K562 (cell line): ENCODE results near the gene LTBP4. TPM values are rescaled to one million over a fixed set of nuclear protein-coding genes. Genes with fewer than 3 reads are reported as not detected.
A peak's percentile ranks its signal among the peaks of the same experiment; 100 is the strongest.

Experiments
- ARID2 ChIP-seq: fragments of 450-650 bp; IDR thresholded peaks from 2 replicates; pipeline ENCODE4 v1.6.1; 2017; ENCODE audit warnings: antibody characterized with exemption, mild to moderate bottlenecking
- BRF2 ChIP-seq: IDR thresholded peaks from 3 replicates; pipeline ENCODE4 v1.6.1; 2011; ENCODE audit warnings: borderline replicate concordance, mild to moderate bottlenecking; ENCODE audit not compliant: insufficient read length, insufficient read depth
- ETS2 ChIP-seq: IDR thresholded peaks from 2 replicates; pipeline ENCODE4 v1.6.1; 2016; ENCODE audit warnings: borderline replicate concordance, missing genetic modification characterization, mild to moderate bottlenecking, moderate library complexity, missing compliant biosample characterization; ENCODE audit not compliant: poor library complexity, severe bottlenecking
- ETV1 ChIP-seq: fragments of 450-650 bp; conservative IDR thresholded peaks from 2 replicates; pipeline ENCODE4 v1.6.1; 2016; ENCODE audit warnings: missing genetic modification characterization, control low read depth, low read depth, missing compliant biosample characterization
- ETV5 ChIP-seq: sonication (generic); formaldehyde crosslinking; IDR thresholded peaks from 2 replicates; pipeline ENCODE4 v1.4.0; 2020; ENCODE audit warnings: low read depth, mild to moderate bottlenecking, missing genetic modification reagents
- FOSL1 ChIP-seq: fragments of 200-800 bp; sonication (Bioruptor generic); conservative IDR thresholded peaks from 2 replicates; pipeline ENCODE4 v1.6.1; 2016; ENCODE audit warnings: missing genetic modification characterization, missing compliant biosample characterization
- FOXK2 ChIP-seq, 2 experiments: fragments of 450-650 bp; IDR thresholded peaks in 1 of 2; conservative IDR thresholded peaks in 1 of 2; 2 replicates each; pipeline ENCODE4 v1.6.1; 2016; ENCODE audit warnings: low read depth in 2 of 2, mild to moderate bottlenecking in 1 of 2
- GTF2F1 ChIP-seq: IDR thresholded peaks from 2 replicates; pipeline ENCODE4 v1.6.1; 2011; ENCODE audit warnings: low read depth, low read length, improper control_type of control experiment
- HMGN3 ChIP-seq: IDR thresholded peaks from 2 replicates; pipeline ENCODE4 v1.6.1; 2011; ENCODE audit warnings: borderline replicate concordance, low read depth, mild to moderate bottlenecking, mixed read lengths, low read length; ENCODE audit not compliant: insufficient read length; ENCODE audit errors: extremely low read depth
- HNRNPH1 ChIP-seq: fragments of 200-400 bp; formaldehyde crosslinking; optimal IDR thresholded peaks from 2 replicates; pipeline ENCODE3; 2017; ENCODE audit warnings: low read depth, mild to moderate bottlenecking, low read length, moderate library complexity
- HOXB6 ChIP-seq: fragments of 250-450 bp; sonication (Bioruptor Pico); IDR thresholded peaks from 2 replicates; pipeline ENCODE4 v1.5.1; 2022; ENCODE audit warnings: mild to moderate bottlenecking, borderline replicate concordance
- JUNB ChIP-seq: fragments of 450-650 bp; formaldehyde crosslinking; conservative IDR thresholded peaks from 2 replicates; pipeline ENCODE4 v1.4.0; 2020; ENCODE audit warnings: mild to moderate bottlenecking
- MAFG ChIP-seq: fragments of 450-650 bp; conservative IDR thresholded peaks from 2 replicates; pipeline ENCODE4 v1.6.1; 2016; ENCODE audit warnings: missing genetic modification characterization, missing compliant biosample characterization
- NR2C1 ChIP-seq, 2 experiments: fragments of 450-650 bp; IDR thresholded peaks; 2 replicates each; pipeline ENCODE4 v1.6.1; 2017; ENCODE audit warnings: mild to moderate bottlenecking in 2 of 2, antibody characterized with exemption in 1 of 2, inconsistent platforms in 1 of 2, missing compliant biosample characterization in 1 of 2, missing genetic modification characterization in 1 of 2
- PCBP1 ChIP-seq: fragments of 200-400 bp; formaldehyde crosslinking; IDR thresholded peaks from 2 replicates; pipeline ENCODE4 v1.6.1; 2018; ENCODE audit warnings: mild to moderate bottlenecking, low read depth, low read length; ENCODE audit not compliant: poor library complexity, severe bottlenecking
- RAD51 ChIP-seq: fragments of 450-650 bp; IDR thresholded peaks from 2 replicates; pipeline ENCODE4 v1.7.1; 2016; ENCODE audit warnings: low read depth, mild to moderate bottlenecking, borderline replicate concordance
- SIN3A ChIP-seq, 2 experiments: fragments of 150-350 bp in 1 of 2; IDR thresholded peaks; 2 replicates each; pipeline ENCODE4 v1.6.1; 2011 to 2016; ENCODE audit warnings: borderline replicate concordance in 2 of 2, low read depth in 2 of 2, low read length in 2 of 2, mild to moderate bottlenecking in 2 of 2, moderate library complexity in 2 of 2; ENCODE audit not compliant: control insufficient read depth in 1 of 2
- ZC3H11A ChIP-seq: IDR thresholded peaks from 2 replicates; pipeline ENCODE4 v1.6.1; 2012; ENCODE audit warnings: low read depth, low read length, improper control_type of control experiment
- ZNF282 ChIP-seq: sonication (generic); formaldehyde crosslinking; IDR thresholded peaks from 2 replicates; pipeline ENCODE4 v1.8.1; 2023; ENCODE audit warnings: missing genetic modification reagents
- ZNF561 ChIP-seq: fragments of 450-650 bp; formaldehyde crosslinking; conservative IDR thresholded peaks from 2 replicates; pipeline ENCODE4 v1.4.0; 2020; ENCODE audit warnings: mild to moderate bottlenecking, moderate library complexity
- ZNF644 ChIP-seq: fragments of 200-800 bp; sonication (Bioruptor generic); IDR thresholded peaks from 2 replicates; pipeline ENCODE4 v1.6.1; 2016; ENCODE audit warnings: low read depth, missing genetic modification characterization, missing compliant biosample characterization
- polyA plus RNA-seq, 8 experiments: library from polyadenylated mRNA; depleted of rRNA in 4 of 8; stranded (reverse) in 5 of 8; unstranded in 3 of 8; fragments of >200 nt; fragmentation: Nextera tagmentation in 2 of 8; fragmentation: Illumina TruSeq in 1 of 8; extraction: Ambion mirVana in 2 of 8; extraction: Trizol in 1 of 8; gene quantifications; 2 replicates each; pipeline versions ENCODE4 v1.2.1 to v1.2.3, GENCODE V29; 2011 to 2014; ENCODE audit warnings: inconsistent platforms in 1 of 8, missing spikeins in 1 of 8
- total RNA-seq, 7 experiments: library from RNA; depleted of rRNA in 6 of 7; stranded (reverse); fragments of >200 nt in 6 of 7; fragmentation: Illumina TruSeq in 2 of 7; extraction: Trizol in 2 of 7; gene quantifications; 2 replicates each; pipeline versions ENCODE4 v1.2.1 to v1.2.3, GENCODE V29; 2011 to 2021; ENCODE audit warnings: low replicate concordance in 1 of 7
- TF ChIP-seq, protein P1 (sequence below): fragments of 450-650 bp; formaldehyde crosslinking; IDR thresholded peaks from 2 replicates; pipeline ENCODE4 v1.4.0; 2020; ENCODE audit warnings: mild to moderate bottlenecking, moderate library complexity
- TF ChIP-seq, protein P2 (sequence below): fragments of 450-650 bp; formaldehyde crosslinking; IDR thresholded peaks from 2 replicates; pipeline ENCODE4 v1.4.0; 2020; ENCODE audit warnings: mild to moderate bottlenecking, mixed read lengths

LTBP4 gene
- total and polyA plus RNA-seq, 9 of the 15 experiments (the other 6 are each of a cell fraction or from before 2014, with no cell fraction given), result 0.35 to 160 (median 31.6) TPM

DNA sequence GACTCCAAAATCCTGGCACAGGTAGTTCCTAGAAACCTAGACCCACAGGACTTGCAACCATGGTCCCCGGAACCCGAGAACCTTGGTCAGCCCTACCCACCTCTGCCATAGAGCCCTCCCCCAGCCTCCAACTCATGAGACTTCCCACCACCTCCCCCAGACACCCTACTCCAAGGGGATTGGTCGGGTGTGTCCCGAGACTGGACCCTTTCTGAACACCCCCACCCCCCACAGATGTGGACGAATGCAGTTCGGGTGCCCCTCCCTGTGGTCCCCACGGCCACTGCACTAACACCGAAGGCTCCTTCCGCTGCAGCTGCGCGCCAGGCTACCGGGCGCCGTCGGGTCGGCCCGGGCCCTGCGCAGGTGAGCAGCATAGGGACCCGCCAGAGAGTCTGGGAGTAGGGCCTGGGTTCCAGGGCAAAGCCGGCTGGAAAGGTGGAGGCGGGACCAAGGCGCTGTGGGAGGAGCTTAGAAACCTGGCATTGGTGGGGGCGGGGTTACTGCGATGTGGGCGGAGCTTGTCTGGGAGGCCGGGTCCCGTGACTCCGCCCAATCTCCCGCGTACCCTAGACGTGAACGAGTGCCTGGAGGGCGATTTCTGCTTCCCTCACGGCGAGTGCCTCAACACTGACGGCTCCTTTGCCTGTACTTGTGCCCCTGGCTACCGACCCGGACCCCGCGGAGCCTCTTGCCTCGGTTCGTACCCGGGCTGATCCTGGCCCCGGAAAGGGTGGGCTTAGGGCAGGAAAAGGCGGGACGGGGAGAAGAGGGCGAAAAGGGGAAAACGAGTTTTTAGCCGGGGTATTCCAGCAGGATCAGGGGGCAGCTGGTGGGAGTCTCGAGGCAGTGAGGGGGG, 11.9 kb downstream of the LTBP4 start (continued):
- TF ChIP-seq ETV1 (tag) (no peak), FOSL1 (tag) (no peak), ZC3H11A (no peak), JUNB (CRISPR knock-in tag) (no peak), GTF2F1 (no peak), BRF2 (no peak), PCBP1 (peak; percentile 15), ETS2 (no peak), SIN3A (IDR thresholded peaks at IDR 0.05; ENCODE audit: borderline replicate concordance in 2 of 2, control insufficient read depth in 1 of 2, low read depth in 2 of 2, low read length in 2 of 2) (no peak), HMGN3 (no peak), ZNF282 (CRISPR knock-in tag) (no peak), HNRNPH1 (no peak), NR2C1 (IDR thresholded peaks at IDR 0.05) (no peak), NR2C1 (tag; IDR thresholded peaks at IDR 0.05) (no peak), MAFG (tag) (no peak), ZNF561 (CRISPR knock-in tag) (no peak), RAD51 (peak; percentile 62; the same call in 1 of the 2 replicates), ETV5 (CRISPR knock-in tag) (no peak), ARID2 (0 out of 2 replicates have a peak, but pooled peaks have one; percentile 9), ZNF644 (no peak), HOXB6 (CRISPR knock-in tag) (no peak), FOXK2 (conservative IDR thresholded peaks at IDR 0.05 in 1 of 2, IDR thresholded peaks at IDR 0.05 in 1 of 2; ENCODE audit: low read depth in 2 of 2) (peak in 1 of 2 experiments; percentile 10; a peak in 1 of 4 replicates)
- TF ChIP-seq, protein P1, sequence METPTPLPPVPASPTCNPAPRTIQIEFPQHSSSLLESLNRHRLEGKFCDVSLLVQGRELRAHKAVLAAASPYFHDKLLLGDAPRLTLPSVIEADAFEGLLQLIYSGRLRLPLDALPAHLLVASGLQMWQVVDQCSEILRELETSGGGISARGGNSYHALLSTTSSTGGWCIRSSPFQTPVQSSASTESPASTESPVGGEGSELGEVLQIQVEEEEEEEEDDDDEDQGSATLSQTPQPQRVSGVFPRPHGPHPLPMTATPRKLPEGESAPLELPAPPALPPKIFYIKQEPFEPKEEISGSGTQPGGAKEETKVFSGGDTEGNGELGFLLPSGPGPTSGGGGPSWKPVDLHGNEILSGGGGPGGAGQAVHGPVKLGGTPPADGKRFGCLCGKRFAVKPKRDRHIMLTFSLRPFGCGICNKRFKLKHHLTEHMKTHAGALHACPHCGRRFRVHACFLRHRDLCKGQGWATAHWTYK, result no peak
- TF ChIP-seq, protein P2, sequence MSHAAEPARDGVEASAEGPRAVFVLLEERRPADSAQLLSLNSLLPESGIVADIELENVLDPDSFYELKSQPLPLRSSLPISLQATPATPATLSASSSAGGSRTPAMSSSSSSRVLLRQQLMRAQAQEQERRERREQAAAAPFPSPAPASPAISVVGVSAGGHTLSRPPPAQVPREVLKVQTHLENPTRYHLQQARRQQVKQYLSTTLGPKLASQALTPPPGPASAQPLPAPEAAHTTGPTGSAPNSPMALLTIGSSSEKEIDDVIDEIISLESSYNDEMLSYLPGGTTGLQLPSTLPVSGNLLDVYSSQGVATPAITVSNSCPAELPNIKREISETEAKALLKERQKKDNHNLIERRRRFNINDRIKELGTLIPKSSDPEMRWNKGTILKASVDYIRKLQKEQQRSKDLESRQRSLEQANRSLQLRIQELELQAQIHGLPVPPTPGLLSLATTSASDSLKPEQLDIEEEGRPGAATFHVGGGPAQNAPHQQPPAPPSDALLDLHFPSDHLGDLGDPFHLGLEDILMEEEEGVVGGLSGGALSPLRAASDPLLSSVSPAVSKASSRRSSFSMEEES (CRISPR knock-in tag), result peak; percentile 58
